DMS 273 (cell line): ENCODE data around the gene DRAP1.

Experiments
- DNase-seq: peaks from one replicate; lab custom pipeline; 2025; ENCODE audit not compliant: unreplicated experiment; lab: John Stamatoyannopoulos, UW

The DRAP1 gene

DNA sequence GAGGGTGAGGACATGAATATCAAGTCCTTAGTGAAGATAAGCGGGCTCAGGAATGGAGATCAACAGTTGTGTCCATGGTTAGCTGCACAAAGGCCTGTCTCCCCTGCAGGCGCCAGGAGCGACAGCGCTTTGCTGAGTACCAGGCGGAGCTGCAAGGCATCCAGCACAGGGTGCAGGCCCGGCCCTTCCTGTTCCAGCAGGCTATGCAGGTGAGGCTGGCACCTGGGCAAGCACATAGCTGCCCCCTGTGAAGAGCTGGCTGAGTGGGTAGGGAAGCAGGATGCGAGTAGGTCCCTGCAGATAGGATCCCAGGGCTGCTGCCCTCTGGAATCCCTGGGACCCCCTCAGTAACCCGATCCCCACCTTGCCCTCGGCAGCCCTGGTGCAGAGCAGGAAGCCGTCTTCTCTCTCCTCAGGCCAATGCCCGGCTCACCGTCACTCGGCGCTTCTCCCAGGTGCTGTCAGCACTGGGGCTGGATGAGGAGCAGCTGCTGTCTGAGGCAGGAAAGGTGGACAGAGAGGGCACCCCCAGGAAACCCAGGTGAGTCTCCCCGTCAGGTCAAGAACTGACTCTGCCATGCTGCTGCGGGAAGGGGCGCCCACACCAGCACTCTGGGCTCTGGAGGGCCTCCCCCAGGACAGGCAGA lies 39.7 kb downstream of the DRAP1 start:
- no peak for DNase-seq

- no peak for DNase-seq
Observed at GRCh38 chr11:65960824-65961266, 41.6 kb downstream of the DRAP1 start.

GRCh38 chr11:65961267-65962140 lies 42.3 kb downstream of the DRAP1 start, which contains the start of gene SART1:
Gene SART1 (plus strand): TSS chr11:65961734. CDS start chr11:65961781, 47 bp downstream.
- DNase-seq, result peak; percentile 98

GRCh38 chr11:65962141-65962564 lies 42.9 kb downstream of the DRAP1 start:
- no peak for DNase-seq

GRCh38 chr11:65964906-65965305 lies 45.7 kb downstream of the DRAP1 start:
- no peak for DNase-seq

DNA sequence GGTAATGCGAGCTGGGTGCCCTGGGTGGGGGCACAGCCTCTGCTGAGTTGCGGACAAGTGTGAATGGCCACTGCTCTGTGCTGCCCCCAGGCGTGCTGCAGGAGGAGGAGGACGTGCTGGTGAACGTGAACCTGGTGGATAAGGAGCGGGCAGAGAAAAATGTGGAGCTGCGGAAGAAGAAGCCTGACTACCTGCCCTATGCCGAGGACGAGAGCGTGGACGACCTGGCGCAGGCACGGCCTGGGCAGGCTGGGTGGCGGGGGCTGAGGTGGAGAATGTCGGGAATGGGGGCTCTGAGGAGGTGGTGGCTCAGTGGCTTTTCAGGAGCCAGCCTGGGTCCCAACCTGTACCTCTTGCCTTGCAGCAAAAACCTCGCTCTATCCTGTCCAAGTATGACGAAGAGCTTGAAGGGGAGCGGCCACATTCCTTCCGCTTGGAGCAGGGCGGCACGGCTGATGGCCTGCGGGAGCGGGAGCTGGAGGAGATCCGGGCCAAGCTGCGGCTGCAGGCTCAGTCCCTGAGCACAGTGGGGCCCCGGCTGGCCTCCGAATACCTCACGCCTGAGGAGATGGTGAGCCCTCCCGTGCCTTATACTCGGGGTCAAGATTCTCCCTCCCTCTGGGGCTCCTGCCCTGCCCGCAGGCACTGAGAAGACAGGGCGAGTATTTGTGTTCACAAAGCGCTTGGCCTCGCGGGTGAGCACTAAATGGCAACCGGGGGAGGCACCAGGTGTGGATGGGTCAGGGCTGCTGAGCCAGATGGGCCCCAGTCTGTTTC lies 46.9 kb downstream of the DRAP1 start:
- peak; percentile 75 for DNase-seq

DNA sequence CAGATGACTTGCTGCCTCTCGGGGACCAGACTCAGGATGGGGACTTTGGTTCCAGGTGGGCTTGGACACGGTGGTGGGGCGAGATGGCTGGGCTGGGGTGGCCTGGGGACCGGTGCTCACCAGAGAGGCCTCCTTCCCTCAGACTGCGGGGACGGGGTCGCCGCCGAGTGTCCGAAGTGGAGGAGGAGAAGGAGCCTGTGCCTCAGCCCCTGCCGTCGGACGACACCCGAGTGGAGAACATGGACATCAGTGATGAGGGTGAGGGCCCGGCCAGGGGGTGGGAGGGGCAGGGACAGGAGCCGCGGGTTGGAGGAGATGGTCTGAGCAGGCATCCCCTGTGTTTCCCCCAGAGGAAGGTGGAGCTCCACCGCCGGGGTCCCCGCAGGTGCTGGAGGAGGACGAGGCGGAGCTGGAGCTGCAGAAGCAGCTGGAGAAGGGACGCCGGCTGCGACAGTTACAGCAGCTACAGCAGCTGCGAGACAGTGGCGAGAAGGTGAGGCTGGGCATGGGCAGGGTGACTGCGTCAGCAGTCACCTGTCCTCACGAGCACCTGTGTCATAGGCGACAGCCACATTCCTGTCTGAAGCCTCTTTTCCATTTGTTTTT lies 48.2 kb downstream of the DRAP1 start:
- DNase-seq, result no peak

DNA sequence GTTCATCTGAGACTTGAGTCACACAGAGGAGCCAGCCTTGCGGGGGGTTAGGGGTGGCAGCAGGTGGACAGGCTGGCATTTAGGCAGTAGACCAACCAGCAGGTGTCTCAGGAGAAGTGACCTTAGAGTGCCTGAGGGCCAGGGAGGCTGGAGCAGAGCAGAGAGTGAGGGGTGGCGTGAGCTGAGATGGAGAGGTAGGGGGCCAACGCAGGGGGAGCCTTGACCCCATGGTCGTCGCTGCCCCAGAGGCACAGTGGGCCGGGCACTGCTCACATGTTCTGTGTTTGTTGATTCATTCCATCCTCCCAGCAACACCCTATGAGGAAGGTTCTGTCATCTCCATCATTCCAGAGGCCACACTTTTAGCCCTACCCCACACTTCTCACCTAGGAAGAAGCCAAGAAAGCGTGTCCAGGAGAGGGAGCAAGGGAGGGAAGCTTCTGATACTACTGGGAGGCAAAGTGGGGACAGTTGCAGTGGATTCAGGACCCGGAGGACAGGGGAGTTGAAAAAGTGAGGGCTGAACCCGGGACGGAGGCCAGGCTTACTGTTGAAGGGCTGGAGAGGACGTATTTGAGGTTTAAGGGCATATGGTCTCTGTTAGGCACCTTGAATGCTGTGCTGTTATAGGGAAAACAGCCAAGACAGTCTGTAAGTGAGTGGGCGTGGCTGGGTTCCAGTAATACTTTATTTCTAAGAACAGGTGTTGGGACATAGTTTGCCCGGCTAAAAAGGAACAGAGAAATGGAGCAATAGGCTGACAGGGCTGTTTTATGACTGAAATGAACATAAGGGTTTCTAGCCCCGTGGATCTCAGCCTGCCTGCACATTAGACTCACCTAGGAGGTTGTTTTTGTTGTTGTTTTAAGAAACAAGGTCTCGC lies 49.6 kb downstream of the DRAP1 start:
- DNase-seq, result no peak
